ENCODE results near the gene ADAMTSL1.

GRCh38 chr9:18477719-18478118, 3.8 kb downstream of the ADAMTSL1 start:
- no peak for TF ChIP-seq CTCF (IDR thresholded peaks at IDR 0.05)
- TF ChIP-seq ZFX (IDR thresholded peaks at IDR 0.05; ENCODE audit: borderline replicate concordance): no peak

All from 22Rv1 (cell line).